WTC11 (cell line): ENCODE measurements around the gene MBOAT1. TPM values are rescaled to one million over a fixed set of nuclear protein-coding genes. Genes with fewer than 3 reads are reported as not detected.

Source experiments
- ATAC-seq: fragments of 200-7000 bp; cut with Tn5 transposase; 2 replicates; pipeline ENCODE4 v1.10.0; 2021; ENCODE audit warnings: mild to moderate bottlenecking, moderate library complexity
- CTCF ChIA-PET: fragments of 300-600 bp; sonication (Branson Sonifier 250); formaldehyde crosslinking; loops from one replicate; lab custom pipeline; 2021; ENCODE audit warnings: antibody characterized with exemption; lab: Charles Lee
- POLR2A ChIA-PET: fragments of 350-600 bp; sonication (Branson Sonifier 250); formaldehyde crosslinking; loops from one replicate; lab custom pipeline; 2021; ENCODE audit warnings: antibody characterized with exemption; lab: Charles Lee
- DNase-seq: peaks from one replicate; pipeline ENCODE4 v3.0.0; 2021; ENCODE audit warnings: low spot score
- H3K27ac Mint-ChIP-seq: 2 replicates; pipeline ENCODE4 v1.8.0; 2021; ENCODE audit warnings: mixed read lengths
- H3K27me3 Mint-ChIP-seq: 2 replicates; pipeline ENCODE4 v1.8.0; 2021; ENCODE audit warnings: low read depth, mild to moderate bottlenecking, moderate library complexity, mixed read lengths
- H3K36me3 Mint-ChIP-seq: 2 replicates; pipeline ENCODE4 v1.8.0; 2021; ENCODE audit warnings: mixed read lengths
- H3K4me1 Mint-ChIP-seq: 2 replicates; pipeline ENCODE4 v1.8.0; 2022; ENCODE audit warnings: mixed read lengths
- H3K4me3 Mint-ChIP-seq: 2 replicates; pipeline ENCODE4 v1.8.0; 2021; ENCODE audit warnings: mild to moderate bottlenecking, moderate library complexity, mixed read lengths
- H3K9me3 Mint-ChIP-seq: 2 replicates; pipeline ENCODE4 v1.8.0; 2021; ENCODE audit warnings: mixed read lengths
- AFF4 ChIP-seq: sonication (generic); formaldehyde crosslinking; IDR thresholded peaks from 2 replicates; pipeline ENCODE4 v1.8.1; 2023; ENCODE audit warnings: mild to moderate bottlenecking, missing genetic modification reagents, borderline replicate concordance
- AR ChIP-seq: fragments of 250-450 bp; sonication (Bioruptor Pico); IDR thresholded peaks from 2 replicates; pipeline ENCODE4 v1.9.0; 2021; ENCODE audit warnings: mild to moderate bottlenecking
- E2F4 ChIP-seq: sonication (generic); formaldehyde crosslinking; IDR thresholded peaks from 2 replicates; pipeline ENCODE4 v1.8.1; 2022; ENCODE audit warnings: low read depth, mild to moderate bottlenecking, moderate library complexity, missing genetic modification reagents, borderline replicate concordance
- FOXK1 ChIP-seq: sonication (generic); formaldehyde crosslinking; IDR thresholded peaks from 2 replicates; pipeline ENCODE4 v1.8.0; 2022; ENCODE audit warnings: mild to moderate bottlenecking, moderate library complexity, missing genetic modification reagents
- JUN ChIP-seq: sonication (generic); formaldehyde crosslinking; IDR thresholded peaks from 2 replicates; pipeline ENCODE4 v1.8.0; 2023; ENCODE audit warnings: mild to moderate bottlenecking, missing genetic modification reagents
- NFATC4 ChIP-seq: fragments of 250-450 bp; sonication (Bioruptor Pico); IDR thresholded peaks from 2 replicates; pipeline ENCODE4 v1.9.0; 2021; ENCODE audit warnings: mild to moderate bottlenecking
- NFE2L1 ChIP-seq: sonication (generic); formaldehyde crosslinking; IDR thresholded peaks from 2 replicates; pipeline ENCODE4 v1.8.1; 2023; ENCODE audit warnings: missing genetic modification reagents
- OVOL2 ChIP-seq: fragments of 250-450 bp; sonication (Bioruptor Pico); IDR thresholded peaks from 2 replicates; pipeline ENCODE4 v1.9.0; 2021; ENCODE audit warnings: mild to moderate bottlenecking, borderline replicate concordance
- PRRX2 ChIP-seq: fragments of 250-450 bp; sonication (Bioruptor Pico); IDR thresholded peaks from 2 replicates; pipeline ENCODE4 v1.8.0; 2021; ENCODE audit warnings: mild to moderate bottlenecking
- TCF7 ChIP-seq: sonication (generic); formaldehyde crosslinking; IDR thresholded peaks from 2 replicates; pipeline ENCODE4 v1.8.0; 2022; ENCODE audit warnings: mild to moderate bottlenecking, low read depth, missing genetic modification reagents, moderate library complexity
- TEAD1 ChIP-seq: sonication (generic); formaldehyde crosslinking; IDR thresholded peaks from 2 replicates; pipeline ENCODE4 v1.8.0; 2022; ENCODE audit warnings: mild to moderate bottlenecking, missing genetic modification reagents
- ZNF121 ChIP-seq: sonication (generic); formaldehyde crosslinking; IDR thresholded peaks from 2 replicates; pipeline ENCODE4 v1.8.0; 2023; ENCODE audit warnings: missing genetic modification reagents
- ZNF416 ChIP-seq: fragments of 250-450 bp; sonication (Bioruptor Pico); IDR thresholded peaks from 2 replicates; pipeline ENCODE4 v1.9.0; 2021; ENCODE audit warnings: mild to moderate bottlenecking, inconsistent platforms
- total RNA-seq: library from RNA; stranded (reverse); gene quantifications from 3 replicates; pipeline ENCODE4 v1.2.3, GENCODE V29; 2021
- TF ChIP-seq, protein P1 (sequence below): sonication (generic); formaldehyde crosslinking; IDR thresholded peaks from 2 replicates; pipeline ENCODE4 v1.8.0; 2023; ENCODE audit warnings: missing genetic modification reagents
- TF ChIP-seq, protein P2 (sequence below): sonication (generic); formaldehyde crosslinking; IDR thresholded peaks from 2 replicates; pipeline ENCODE4 v1.8.0; 2022; ENCODE audit warnings: mild to moderate bottlenecking, missing genetic modification reagents
- TF ChIP-seq, protein P3 (sequence below): sonication (generic); formaldehyde crosslinking; IDR thresholded peaks from 2 replicates; pipeline ENCODE4 v1.8.1; 2022; ENCODE audit warnings: mild to moderate bottlenecking, missing genetic modification reagents, moderate library complexity, borderline replicate concordance
- TF ChIP-seq, protein P4 (sequence below): sonication (generic); formaldehyde crosslinking; IDR thresholded peaks from 2 replicates; pipeline ENCODE4 v1.8.1; 2023; ENCODE audit warnings: mild to moderate bottlenecking, moderate library complexity, missing genetic modification reagents
- TF ChIP-seq, protein P5 (sequence below): fragments of 250-450 bp; sonication (Bioruptor Pico); IDR thresholded peaks from 2 replicates; pipeline ENCODE4 v1.9.0; 2021; ENCODE audit warnings: moderate library complexity, mild to moderate bottlenecking, inconsistent platforms, borderline replicate concordance
- TF ChIP-seq, protein P6 (sequence below): sonication (generic); formaldehyde crosslinking; IDR thresholded peaks from 2 replicates; pipeline ENCODE4 v1.8.1; 2022; ENCODE audit warnings: low read depth, missing genetic modification reagents, borderline replicate concordance

Gene MBOAT1
- total RNA-seq, 1 experiment from 2014 or later: 22.9 TPM

DNA sequence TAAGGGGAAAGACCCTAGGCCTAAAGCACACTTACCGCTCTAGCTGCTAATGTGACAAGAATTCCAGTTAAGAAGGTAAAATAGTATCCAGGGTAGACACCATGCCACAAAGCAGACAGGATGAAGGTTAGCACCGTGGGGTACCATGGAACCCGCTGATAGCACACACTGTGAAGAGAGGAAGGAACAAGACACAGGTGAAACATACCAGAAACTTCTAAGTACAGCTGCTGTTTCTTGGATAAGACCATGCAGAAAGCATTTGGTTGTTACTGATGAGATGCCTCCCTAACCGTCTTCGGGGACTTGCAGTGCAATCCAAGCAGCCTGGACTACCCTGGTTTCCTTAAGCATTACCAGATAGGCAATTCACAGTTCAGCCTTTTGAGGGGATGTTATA lies 99.4 kb downstream of the MBOAT1 start:
- no peak for DNase-seq
- H3K36me3 Mint-ChIP-seq: peaks cover 9% of the 10 kb centered on the region
- H3K27ac Mint-ChIP-seq: no peak overlapping the region
- H3K4me1 Mint-ChIP-seq: peaks cover 12% of the 10 kb centered on the region
- 0 out of 2 replicates have a peak, but pooled peaks have one; percentile 26 for ATAC-seq
- CTCF ChIA-PET: interaction anchor here (0.7 kb wide), 1 partner anchor 14 kb away, joined by 3 read pairs; no protein-coding TSS in a partner anchor
- TF ChIP-seq ZNF121 (no peak), NFATC4 (CRISPR knock-in tag) (no peak), PRRX2 (CRISPR knock-in tag) (no peak), FOXK1 (no peak), ZNF416 (CRISPR knock-in tag) (no peak), OVOL2 (CRISPR knock-in tag) (no peak), E2F4 (no peak), AFF4 (CRISPR knock-in tag) (no peak), JUN (CRISPR knock-in tag) (no peak), TCF7 (CRISPR knock-in tag) (no peak), AR (CRISPR knock-in tag) (no peak), TEAD1 (no peak), NFE2L1 (no peak)
- TF ChIP-seq, protein P1, sequence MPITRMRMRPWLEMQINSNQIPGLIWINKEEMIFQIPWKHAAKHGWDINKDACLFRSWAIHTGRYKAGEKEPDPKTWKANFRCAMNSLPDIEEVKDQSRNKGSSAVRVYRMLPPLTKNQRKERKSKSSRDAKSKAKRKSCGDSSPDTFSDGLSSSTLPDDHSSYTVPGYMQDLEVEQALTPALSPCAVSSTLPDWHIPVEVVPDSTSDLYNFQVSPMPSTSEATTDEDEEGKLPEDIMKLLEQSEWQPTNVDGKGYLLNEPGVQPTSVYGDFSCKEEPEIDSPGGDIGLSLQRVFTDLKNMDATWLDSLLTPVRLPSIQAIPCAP (CRISPR knock-in tag): no peak
- TF ChIP-seq, protein P2, sequence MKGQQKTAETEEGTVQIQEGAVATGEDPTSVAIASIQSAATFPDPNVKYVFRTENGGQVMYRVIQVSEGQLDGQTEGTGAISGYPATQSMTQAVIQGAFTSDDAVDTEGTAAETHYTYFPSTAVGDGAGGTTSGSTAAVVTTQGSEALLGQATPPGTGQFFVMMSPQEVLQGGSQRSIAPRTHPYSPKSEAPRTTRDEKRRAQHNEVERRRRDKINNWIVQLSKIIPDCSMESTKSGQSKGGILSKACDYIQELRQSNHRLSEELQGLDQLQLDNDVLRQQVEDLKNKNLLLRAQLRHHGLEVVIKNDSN: no peak
- TF ChIP-seq, protein P3, sequence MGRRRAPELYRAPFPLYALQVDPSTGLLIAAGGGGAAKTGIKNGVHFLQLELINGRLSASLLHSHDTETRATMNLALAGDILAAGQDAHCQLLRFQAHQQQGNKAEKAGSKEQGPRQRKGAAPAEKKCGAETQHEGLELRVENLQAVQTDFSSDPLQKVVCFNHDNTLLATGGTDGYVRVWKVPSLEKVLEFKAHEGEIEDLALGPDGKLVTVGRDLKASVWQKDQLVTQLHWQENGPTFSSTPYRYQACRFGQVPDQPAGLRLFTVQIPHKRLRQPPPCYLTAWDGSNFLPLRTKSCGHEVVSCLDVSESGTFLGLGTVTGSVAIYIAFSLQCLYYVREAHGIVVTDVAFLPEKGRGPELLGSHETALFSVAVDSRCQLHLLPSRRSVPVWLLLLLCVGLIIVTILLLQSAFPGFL (CRISPR knock-in tag): no peak
- TF ChIP-seq, protein P4, sequence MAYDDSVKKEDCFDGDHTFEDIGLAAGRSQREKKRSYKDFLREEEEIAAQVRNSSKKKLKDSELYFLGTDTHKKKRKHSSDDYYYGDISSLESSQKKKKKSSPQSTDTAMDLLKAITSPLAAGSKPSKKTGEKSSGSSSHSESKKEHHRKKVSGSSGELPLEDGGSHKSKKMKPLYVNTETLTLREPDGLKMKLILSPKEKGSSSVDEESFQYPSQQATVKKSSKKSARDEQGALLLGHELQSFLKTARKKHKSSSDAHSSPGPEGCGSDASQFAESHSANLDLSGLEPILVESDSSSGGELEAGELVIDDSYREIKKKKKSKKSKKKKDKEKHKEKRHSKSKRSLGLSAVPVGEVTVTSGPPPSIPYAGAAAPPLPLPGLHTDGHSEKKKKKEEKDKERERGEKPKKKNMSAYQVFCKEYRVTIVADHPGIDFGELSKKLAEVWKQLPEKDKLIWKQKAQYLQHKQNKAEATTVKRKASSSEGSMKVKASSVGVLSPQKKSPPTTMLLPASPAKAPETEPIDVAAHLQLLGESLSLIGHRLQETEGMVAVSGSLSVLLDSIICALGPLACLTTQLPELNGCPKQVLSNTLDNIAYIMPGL: no peak
- TF ChIP-seq, protein P5, sequence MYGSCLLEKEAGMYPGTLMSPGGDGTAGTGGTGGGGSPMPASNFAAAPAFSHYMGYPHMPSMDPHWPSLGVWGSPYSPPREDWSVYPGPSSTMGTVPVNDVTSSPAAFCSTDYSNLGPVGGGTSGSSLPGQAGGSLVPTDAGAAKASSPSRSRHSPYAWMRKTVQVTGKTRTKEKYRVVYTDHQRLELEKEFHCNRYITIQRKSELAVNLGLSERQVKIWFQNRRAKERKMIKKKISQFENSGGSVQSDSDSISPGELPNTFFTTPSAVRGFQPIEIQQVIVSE: no peak
- TF ChIP-seq, protein P6, sequence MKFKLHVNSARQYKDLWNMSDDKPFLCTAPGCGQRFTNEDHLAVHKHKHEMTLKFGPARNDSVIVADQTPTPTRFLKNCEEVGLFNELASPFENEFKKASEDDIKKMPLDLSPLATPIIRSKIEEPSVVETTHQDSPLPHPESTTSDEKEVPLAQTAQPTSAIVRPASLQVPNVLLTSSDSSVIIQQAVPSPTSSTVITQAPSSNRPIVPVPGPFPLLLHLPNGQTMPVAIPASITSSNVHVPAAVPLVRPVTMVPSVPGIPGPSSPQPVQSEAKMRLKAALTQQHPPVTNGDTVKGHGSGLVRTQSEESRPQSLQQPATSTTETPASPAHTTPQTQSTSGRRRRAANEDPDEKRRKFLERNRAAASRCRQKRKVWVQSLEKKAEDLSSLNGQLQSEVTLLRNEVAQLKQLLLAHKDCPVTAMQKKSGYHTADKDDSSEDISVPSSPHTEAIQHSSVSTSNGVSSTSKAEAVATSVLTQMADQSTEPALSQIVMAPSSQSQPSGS: no peak
- TF ChIP-seq, all 79 proteins: peak for 0
- H3K9me3 Mint-ChIP-seq: no peaks in the 10 kb centered on the region
- no peaks in the 10 kb centered on the region for H3K27me3 Mint-ChIP-seq
- H3K4me3 Mint-ChIP-seq: no peak overlapping the region
- POLR2A ChIA-PET: no interaction called here
